GM18502 (cell line): ENCODE results near the gene C12orf56.
"Not testable (repeated sequence)": the region's sequence is repeated elsewhere in the genome, so short reads cannot be mapped to it uniquely, and the experiment has no call there.

Experiments
- ATAC-seq: cut with Tn5 transposase; IDR thresholded peaks from one replicate; pipeline ENCODE4 v1.9.1; 2021; ENCODE audit warnings: mild to moderate bottlenecking; ENCODE audit not compliant: unreplicated experiment, poor library complexity

The C12orf56 gene

DNA sequence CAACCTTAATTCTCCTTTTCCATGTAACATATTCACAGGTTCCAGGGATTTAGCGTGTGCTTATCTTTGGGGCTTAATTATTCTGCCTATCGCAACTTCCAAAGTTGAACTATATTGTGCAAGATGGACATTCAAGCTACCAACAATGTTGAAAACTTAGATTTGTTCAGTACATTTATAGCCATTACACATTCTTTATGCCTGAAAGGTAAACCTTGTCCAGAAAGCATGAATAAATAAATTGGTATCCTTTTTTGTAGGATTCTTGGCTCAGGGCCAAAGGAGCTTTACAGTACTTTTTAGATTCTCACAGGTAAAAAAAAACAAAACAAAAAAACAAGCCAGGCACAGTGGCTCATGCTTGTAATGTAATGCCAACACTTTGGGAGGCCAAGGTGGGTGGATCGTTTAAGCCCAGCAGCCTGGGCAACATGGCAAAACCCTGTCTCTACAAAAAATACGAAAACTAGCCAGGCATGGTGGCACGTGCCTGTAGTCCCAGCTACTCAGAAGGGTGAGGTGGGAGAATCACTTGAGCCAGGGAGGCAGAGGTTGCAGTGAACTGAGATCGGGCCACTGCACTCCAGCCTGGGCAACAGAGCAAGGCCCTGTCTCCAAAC, 3.3 kb downstream of the C12orf56 start:
- no peak for ATAC-seq

DNA sequence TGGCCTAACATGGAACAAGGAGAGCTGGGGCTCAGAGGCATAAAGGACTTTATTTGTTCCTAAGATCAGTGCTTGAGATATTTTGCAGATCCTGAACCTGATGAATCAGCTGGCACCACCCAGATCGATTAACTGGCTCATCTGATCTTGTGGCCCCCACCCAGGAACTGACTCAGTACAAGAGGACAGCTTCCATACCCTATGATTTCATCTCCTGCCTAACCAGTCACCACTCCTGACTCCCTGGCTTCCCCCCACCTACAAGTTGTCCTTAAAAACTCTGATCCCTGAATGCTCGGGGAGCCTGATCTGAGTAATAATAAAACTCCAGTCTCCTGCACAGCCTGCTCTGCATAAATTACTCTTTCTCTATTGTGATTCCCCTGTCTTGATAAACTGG, 5.1 kb downstream of the C12orf56 start:
- ATAC-seq: no peak

DNA sequence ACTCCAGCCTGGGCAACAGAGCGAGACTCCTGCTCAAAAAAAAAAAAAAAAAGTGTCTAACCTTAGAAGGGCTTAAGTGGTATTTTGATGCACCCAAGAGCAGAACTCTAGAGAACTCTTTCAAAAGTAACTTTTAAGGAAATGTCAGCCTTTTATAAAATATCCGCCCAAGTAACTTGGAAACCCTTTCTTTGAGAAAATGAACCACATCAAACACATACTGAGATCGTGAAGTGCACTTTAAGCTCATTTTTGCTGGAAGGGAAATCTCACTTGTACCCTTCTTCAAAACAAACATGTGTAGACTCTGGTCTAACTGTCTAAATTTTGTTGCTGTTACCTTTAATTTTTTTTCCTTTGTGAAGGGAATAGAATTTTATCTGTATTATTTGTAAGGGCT, 5.5 kb downstream of the C12orf56 start:
- no peak for ATAC-seq

DNA sequence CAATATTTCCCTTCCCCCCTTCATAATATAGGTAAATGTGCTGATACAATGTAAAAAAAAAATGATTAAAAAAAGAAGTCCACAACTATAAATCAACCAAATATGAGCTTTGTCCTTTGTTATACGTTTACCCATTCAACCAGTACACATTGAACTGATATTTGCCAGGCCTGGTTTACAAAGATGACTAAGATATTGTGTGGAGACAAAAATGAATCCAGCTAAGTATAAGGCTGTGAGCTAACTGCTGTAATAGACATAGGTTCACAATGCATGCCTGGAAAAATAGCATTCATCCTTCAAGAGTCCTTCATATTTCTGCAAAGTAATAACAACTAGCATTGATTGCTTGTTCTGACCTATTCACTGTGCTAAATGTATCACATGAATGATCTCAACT, 6.9 kb downstream of the C12orf56 start:
- ATAC-seq: no peak

DNA sequence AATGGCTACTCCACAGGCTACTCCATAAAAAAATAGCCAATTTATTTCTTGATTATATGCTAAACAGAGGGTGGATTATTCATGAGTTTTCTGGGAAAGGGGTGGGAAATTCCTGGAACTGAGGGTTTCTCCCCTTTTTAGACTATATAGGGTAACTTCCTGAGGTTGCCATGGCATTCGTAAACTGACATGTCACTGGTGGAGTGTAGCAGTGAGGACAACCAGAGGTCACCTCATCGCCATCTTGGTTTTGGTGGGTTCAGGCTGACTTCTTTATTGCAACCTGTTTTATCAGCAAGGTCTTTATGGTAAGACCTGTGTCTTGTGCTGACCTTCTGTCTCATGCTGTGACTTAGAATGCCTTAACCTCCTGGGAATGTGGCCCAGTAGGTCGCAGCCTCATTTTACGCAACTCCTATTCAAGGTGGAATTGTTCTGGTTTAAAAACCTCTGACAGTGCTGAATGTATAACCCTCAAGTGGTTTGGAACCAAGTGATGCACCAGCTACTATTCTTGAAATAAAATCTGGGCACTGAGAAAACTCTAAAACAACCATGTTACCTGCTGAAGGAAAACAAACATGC, 27.7 kb downstream of the C12orf56 start:
- ATAC-seq: no peak

DNA sequence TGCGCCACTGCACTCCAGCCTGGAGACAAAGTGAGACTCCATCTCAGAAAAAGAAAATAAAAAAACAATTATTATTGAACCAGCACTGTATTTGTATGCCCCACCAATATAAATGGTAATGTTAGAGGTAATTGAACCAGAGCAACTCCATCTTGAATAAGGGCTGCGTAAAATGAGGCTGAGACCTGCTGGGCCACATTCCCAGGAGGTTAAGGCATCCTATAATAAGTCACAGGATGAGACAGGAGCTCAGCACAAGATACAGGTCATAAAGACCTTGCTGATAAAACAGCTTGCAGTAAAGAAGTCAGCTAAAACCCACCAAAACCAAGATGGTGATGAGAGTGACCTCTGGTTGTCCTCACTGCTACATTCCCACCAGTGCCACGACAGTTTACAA, 29.4 kb downstream of the C12orf56 start:
- not testable (repeated sequence) for ATAC-seq

DNA sequence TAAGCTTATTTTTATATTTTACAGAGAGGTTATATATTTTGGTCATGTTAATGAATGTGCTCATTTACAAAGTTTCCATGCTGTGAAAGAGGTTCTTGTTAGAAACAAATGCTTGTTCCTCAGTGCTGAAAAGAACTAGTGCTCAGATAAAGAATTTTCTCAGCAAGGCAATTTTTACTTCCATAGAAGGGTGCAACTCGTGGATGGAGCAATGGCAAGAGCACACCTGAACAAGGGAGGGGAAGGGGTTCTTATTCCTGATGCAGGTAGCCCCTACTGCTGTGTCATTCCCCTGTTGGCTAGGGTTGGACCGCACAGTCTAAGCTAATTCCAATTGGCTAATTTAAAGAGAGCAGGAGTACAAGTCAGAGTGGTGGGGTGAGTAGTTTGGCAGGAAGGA, 34.3 kb downstream of the C12orf56 start:
- ATAC-seq: not testable (repeated sequence)

DNA sequence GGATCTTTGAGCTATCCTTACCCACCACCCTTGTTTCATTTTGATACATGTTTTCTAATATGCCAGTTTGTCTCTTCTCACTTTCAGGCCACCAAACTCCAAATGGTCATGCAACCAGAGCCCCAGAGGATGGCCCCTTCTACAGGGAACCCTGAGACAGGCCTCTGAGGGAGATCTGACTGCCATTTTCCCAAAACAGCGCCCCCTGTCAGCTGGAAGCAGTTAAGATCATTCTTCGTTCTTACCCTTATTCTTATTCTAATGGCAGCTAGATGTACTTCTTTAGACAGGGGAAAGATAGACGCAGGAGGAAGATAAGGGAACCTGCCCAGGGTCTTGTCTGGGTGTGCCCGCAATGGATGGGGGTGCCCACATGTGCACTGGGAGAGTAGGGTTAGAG, 38.4 kb downstream of the C12orf56 start:
- ATAC-seq: no peak

DNA sequence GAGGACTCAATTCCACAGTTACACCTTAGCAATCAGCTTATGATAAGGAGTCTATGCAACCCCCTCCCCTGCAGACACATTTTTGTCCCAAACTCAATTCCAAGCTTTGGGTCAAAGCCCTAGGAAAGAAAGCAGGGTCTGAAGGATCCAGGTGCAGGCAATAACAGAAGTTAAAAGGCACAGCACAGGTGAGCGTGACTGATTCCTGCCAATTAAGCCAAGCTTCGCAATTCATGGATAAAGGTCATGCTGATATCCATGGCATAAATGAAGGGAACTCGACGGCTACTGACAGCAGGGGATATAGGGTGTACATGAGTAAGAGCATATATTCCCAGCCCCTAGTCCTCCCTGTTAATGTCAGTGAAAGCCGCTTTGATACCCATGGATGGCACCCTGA, 39.3 kb downstream of the C12orf56 start:
- no peak for ATAC-seq

DNA sequence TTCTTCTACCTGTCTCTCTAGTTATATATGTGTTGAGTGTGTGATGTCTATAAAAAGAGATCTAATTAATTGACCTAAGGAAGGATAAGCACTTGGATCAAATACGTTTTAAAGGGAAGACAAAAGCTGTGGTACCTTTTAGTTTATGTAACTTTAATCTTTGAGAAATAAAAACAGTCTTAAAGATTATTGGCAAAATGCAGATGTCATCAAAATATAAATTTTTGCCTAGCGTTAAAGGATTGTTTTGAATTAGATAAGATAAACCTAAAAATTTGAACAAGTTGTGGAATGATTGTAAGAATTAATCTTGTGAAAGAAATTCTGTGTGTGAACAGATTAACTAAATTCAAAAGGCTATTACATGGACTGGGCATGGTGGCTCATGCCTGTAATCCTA, 42.9 kb downstream of the C12orf56 start:
- ATAC-seq: no peak

DNA sequence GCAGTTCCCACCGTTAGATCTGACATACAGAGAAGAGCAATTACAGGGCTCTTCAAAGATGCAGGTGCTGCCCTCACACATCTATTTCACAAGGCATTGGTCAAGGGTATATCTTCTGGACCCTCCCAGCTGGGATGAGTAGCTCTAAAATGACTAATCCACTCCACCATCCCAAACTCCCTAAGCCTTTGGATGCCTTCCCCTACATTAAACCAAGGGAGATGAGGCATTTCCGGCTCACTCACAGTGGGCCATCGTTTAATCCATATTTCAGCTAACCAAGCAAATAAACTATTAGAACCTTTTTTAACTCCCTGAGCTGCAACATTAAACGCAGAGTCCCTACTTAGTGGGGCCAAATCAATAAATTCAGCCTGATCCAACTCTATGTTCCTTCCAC, 45.9 kb downstream of the C12orf56 start:
- not testable (repeated sequence) for ATAC-seq

DNA sequence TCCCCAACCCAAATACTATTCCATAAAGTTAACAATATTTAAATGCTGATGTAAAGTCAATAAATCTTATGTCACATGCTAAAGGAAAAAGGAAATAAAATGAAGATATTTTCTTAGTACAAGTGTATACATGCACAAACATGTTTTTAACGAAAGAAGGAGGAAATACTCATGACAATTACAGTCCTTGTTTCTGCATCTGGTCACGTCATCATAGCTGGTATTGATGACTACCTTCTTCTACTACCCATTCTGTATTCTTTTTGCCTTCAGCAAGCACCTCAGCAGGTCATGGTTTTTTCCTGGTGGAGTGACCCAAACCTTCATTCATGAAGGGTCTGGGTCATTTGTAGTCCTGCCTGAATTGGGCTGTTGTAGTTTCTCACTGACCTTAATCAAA, 50.0 kb downstream of the C12orf56 start:
- ATAC-seq: not testable (repeated sequence)

DNA sequence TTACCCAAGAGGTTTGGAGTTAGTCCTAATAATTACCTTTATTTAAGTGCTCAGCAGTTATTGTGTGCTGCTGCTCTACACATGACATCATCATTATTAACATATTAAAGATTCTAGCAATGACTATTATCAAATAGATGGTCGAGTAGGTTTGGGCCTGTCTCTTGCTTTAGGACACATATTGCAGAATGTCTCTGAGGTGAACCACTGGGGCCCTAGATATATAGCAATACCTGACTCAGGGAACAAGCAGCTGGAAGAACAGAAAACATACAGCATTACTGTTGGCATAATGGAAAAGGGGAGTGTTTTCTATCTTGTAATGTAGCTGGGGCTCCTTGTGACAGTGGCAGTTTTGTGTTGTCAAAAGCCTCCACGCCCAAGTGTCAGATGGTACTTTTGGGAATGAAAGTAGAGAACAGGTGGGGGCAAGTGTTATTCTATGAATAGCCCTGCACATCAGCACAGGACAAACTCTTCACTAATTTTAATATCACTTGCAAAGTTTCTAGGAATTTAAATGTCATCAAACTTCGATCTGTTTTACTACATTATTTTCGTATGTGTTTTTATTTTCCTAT, 54.6 kb downstream of the C12orf56 start:
- no peak for ATAC-seq

DNA sequence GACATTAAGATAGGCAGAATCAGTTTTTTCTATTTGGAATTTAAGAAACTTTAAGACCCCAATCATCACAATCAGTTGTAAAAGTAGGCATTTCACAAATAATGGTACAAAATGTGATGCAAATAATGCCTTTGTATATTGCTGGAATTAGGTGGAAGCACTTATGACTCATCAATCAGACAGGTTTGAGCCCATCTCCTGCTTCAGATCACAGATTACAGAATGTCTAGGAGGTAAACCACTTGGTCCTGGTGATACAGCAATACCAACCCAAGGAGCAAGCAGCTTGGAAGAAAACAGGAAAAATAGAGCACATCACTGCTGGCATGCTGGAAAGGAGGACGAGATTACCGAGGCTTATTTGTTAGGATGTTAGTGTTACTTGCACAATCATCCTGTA, 57.6 kb downstream of the C12orf56 start:
- ATAC-seq: no peak

DNA sequence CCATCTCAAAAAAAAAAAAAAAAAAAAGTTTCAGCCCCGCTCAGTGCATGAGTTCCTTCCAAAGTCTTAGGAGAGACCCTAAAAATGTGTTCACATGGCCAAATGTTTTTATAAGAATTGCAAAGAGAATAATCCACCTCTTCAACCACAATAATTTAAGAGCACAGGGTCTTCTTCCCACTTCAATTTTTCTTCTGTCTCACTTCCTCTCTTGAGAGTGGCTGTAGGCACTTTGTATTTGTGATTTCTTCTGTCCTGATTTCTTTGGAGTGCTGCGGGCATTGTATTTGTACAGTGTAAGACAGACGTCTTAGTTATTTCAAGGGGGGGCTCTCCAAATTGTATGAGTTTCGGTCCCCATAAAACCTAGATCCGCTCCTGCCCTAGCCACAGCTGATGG, 58.3 kb downstream of the C12orf56 start:
- no peak for ATAC-seq

DNA sequence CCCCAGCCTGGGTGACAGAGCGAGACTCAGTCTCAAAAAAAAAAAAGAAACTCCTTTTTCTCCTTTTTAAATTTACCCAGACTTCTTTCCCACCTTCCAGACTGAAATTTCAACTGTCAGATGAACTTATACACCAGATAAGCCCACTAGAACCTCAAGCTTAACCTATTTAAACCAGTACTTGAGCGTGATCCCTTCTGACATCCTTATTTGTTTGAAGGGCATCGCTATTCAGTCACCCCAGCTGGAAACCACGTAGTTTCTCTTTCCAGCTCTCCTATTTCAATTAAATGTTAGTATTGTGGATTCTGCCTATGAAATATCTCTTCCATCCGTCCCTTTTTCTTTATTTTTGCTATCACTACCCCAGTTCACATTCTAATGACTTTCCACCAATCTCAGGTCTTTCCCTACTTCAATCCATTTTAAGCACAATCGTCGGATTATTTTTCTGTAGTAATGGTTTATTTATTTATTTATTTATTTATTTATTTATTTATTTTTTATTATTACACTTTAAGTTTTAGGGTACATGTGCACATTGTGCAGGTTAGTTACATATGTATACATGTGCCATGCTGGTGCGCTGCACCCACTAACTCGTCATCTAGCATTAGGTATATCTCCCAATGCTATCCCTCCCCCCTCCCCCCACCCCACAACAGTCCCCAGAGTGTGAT, 61.4 kb downstream of the C12orf56 start:
- not testable (repeated sequence) for ATAC-seq

DNA sequence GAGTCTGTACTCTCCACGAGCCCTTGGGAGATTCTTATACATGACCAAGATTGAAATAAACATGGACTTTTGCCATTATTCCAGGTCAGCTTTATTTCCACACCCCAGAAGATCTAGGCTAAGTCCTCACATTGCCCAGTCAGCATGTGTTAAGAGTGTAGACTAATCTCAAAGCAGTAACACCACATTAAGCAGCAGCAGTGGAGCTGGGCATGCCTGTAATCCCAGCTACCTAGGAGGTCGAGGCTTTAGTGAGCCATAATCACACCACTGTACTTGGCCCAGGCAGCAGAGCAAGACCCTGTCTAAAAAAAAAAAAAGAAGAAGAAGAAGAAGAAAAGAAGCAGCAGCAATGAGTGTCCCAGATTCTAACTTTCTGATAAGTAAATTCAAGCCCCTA, 65.5 kb downstream of the C12orf56 start:
- no peak for ATAC-seq

DNA sequence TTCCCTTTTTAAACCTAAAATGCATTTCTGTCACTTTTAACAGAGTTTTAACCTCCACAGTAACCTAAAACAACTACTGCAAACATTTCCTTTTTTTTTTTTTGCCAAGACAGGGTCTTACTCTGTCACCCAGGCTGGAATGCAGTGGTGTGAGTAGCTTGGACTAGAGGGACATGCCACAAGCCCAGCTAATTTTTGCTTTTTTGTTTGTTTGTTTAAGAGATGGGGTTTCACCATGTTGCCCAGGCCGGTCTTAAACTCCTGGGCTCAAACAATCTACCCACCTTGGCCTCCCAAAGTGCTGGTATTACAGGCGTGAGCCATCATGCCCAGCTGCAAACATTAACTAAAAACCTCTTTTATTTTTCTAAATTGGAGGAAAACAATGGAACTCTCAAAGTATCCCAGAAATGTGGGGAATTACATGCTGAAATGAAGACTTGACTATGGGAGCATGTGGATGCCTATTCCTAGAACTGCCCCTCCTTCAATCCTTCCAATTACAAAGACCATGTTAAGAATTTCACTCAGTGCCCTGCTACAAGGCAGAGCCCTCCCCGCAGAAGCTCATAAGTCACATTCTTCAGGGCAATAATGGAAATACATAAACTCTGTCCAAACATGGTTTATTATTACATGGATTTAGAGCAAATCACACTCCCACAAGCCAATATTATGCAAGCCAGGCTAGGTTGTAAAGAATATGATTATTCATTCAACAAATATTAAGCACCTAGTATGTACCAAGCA, 66.9 kb downstream of the C12orf56 start:
- ATAC-seq: no peak

DNA sequence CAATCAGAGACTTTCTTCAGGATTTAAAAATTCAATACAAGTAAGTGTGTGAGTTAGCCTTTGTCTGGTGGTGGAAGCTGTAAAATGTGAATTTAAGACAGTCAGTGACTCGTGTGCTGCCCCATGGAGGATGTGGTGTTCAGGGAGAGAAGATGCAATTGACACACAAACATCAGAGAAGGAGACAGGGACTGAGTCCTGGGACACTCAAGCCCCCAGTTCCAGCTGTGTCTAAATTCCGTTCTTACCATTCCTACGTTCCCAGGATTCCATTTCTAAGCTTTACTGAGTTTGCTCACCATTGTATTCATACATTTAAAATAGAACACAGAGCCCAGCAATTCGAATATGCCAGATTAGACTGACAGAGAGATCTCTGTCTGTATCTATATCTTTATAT, 67.6 kb downstream of the C12orf56 start:
- no peak for ATAC-seq

DNA sequence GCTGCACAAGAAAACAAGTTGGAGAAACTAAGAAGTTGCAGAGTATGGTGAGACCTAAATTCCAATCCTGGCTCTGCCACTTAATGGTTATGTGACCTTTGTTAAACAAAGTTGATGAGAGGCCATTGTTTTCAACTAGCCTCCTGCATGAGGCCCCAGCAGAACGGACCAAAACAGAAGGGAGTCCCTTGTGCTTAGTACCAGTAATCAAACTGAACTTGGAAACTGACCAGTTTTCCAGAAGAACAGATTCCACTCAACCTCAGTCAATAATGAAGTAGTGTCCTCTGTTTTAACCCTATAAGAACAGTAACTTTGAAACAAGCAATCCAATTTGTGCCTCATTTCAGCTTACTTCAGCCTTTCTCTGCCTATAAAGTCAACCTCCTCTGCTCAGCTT, 69.9 kb downstream of the C12orf56 start:
- no peak for ATAC-seq
